IPS DF 4.7 (cell line): ENCODE measurements around the gene TMEM95.

Source experiments
- DNase-seq: peaks from one replicate; pipeline ENCODE4 v3.0.0-alpha.2; 2013; ENCODE audit warnings: low spot score; ENCODE audit errors: extremely low read depth

The TMEM95 gene

DNA sequence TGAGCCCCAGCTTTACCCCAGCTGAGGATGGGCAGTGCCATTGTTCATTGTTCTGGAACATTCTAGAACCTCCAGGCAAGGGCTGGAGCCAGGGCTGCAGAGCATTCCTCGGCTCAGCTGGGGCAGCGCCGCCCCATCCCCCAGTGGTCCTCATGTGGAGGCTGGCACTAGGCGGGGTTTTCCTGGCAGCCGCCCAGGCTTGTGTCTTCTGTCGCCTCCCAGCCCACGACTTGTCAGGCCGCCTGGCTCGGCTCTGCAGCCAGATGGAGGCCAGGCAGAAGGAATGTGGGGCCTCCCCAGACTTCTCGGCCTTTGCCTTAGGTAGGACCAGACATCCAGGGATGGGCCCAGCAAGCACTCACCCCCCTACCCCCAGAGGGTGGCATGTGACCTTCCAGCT, at the start of gene TMEM95:
Gene TMEM95, plus strand, starts transcription at position 104 of the 400 bp plus-strand sequence. Its CDS starts 49 bp downstream, at position 153.
- no peak for DNase-seq

DNA sequence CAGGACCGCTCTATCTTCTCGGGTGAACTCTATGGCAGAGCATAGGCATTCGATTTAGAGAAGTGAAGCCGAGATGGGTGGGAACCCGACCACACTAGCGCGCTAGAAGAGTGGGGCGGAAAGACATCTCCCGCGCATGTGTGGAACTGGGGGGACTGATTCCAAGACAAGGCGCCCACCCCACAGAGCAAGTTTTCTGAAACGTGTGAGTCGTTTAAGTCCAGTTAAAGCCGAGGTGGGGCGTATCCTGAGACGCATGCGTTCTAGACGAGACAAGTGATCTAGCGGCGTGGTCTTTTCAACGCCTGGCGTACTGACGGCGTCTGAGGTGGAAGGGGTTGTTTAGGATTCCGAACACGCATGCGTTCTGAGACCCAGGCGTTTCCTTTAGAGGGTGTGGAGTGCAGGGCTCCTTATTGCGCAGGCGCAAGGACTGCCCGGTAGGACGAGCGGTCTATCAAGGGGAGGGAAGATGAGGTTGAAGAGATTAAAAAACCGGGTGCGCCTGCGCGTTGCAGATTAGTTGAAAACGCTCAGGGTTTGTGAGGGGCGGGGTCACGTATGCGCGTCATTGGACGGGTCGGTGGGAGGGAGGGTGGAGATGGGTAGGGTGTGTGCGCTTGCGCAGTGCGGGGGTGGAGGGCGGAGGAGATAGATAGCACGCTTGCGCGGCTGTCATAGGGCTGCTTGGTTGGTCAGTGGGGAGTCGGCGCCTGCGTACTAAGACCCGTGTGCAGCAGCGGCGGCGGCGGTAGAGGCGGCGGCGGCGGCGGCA, 47.9 kb upstream of the TMEM95 start, which contains the start of gene EIF5A:
Gene EIF5A, plus strand, starts transcription at position 718 of the 775 bp plus-strand sequence. CDS start 2,008 bp downstream, outside the sequence.
- no peak for DNase-seq

DNA sequence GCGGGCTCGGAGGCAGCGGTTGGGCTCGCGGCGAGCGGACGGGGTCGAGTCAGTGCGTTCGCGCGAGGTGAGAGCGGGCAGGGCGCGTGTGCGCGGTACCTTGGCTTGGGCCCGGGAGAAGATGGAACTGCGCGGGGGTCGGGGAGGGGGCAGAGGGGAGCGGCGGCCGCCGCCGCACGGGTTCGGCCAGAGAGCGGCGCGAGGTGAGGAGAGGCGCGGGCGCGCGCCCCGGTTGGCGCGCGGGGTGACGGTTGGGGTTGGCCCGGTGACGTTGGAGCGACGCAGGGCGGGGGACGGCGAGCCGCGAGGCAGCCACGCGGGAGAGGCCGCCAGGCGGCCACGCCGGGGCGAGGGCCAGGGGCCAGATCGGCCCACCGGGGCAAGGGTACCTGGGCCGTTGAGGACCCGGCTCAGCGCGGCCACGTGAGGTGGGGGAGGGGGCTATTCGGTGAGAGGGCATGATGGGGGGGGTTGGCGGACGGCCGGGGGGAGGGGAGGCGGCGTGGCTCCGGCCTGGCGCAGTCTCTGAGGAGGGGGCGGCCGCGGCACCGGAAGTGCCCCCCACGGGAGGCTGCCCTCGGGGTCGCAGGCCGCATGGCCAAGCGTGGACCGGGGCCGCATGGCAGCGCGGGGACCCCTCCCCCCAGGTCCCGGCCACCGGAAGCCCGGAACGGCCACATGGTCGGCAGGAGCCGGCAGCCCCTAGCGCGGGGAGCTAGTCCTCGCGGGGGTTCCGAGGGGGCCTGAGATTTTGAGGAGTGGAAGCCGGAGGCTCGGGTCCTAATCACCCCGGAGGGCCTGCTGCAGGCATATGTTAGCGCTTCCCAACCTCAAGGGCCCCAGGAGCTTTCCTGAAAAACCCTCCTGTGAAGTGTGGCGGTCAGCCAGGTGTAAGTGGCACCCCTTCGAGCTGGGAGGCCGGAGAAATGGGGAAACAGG, 47.0 kb upstream of the TMEM95 start:
- DNase-seq = no peak

GRCh38 chr17:7308625-7309433, 46.1 kb upstream of the TMEM95 start:
- no peak for DNase-seq

DNA sequence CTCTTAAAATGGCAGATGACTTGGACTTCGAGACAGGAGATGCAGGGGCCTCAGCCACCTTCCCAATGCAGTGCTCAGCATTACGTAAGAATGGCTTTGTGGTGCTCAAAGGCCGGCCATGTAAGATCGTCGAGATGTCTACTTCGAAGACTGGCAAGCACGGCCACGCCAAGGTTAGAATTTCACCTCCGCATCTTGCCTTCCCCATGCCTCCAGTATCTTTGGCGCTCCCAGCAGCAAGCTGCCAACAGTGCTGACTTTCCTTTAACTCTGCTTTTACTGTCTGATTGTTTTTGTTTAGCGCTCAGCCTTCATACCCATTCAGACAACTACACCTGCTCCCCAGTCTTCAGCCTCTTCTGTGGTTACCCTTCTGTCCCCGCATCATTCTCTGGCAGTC, 45.3 kb upstream of the TMEM95 start:
- DNase-seq = no peak

- no peak for DNase-seq
Observed at GRCh38 chr17:7311110-7311705, 43.7 kb upstream of the TMEM95 start.

- DNase-seq = no peak
Observed at GRCh38 chr17:7312432-7313087, 42.4 kb upstream of the TMEM95 start.

- no peak for DNase-seq
Observed at GRCh38 chr17:7313088-7313889, 41.7 kb upstream of the TMEM95 start.

DNA sequence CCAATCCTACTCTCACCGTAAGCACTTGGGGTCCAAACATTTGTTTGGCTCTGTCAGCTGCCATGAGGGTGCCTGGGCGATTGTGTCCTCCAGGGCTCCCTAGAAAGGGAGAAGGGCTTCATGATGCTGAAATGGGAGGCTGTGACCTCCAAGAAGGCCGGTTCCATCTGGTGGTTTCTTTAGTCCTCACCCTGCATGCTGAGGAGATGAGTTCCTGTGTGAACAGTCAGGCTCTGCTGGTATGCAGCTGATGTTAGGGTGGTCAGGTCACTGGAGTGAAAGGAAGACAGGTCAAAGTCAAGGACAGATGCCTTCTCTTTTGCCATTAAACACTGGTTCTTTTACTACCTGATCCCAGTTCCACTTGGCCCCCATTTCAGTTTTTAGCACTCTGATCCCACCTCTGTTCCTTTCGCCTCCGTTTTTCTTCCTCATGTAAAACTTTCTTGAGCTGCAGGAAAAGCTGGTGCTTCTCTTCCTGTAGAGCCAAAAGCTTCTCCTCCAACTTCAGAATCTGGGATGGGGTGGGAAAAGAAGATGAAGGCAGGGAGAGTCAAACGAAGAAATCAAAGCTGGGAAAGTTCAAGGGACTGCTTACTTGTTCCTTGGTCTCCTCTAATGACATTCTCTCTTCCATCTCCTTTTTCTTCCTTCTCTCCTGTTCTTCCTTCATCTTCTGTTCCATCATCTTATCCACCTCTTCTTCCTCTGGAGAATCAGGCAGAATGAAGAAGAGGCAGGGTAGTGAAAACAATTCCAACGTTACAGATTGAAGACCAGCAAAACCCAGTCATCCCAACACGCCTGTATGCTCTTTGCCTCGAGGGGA, 40.9 kb upstream of the TMEM95 start:
- DNase-seq = no peak

GRCh38 chr17:7314719-7315569, 40.0 kb upstream of the TMEM95 start, which contains the start of gene GPS2:
Gene GPS2, minus strand, starts transcription at chr17:7315360. Its CDS starts 308 bp downstream, at chr17:7315052.
- DNase-seq = no peak

DNA sequence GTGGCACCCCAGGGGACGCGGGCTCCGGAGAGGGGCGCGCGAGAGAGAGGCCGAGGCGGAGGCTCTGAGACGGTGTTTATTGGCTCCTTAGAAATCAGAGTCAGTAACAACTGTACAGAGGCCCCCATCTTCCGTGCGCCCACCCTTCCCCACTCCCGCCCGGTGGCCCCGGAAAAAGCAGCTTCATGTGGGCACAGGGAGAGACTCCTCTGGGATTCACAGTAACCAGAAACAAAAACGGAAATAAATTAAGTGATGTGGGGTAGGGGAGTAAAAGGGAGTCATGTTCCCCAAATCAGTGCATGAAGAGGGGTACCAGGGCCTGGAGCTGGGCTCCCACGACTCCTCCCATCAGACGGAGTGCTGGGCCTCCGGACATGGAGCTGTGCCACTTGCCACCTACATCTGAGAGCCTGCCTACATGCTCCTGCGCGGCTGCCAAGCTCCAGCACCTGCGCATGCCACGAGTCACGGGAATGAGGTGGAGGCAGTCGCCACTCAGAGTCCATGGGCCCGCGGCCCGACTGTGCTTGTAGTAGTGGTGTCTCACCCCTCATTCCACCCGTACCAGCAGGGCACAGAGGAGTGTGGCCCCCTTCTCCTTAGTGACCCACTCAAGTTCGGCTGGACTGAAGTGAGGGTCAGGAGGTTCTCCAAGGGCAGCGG, 39.3 kb upstream of the TMEM95 start:
- DNase-seq = no peak

GRCh38 chr17:7317161-7317803, 37.7 kb upstream of the TMEM95 start:
- no peak for DNase-seq

DNA sequence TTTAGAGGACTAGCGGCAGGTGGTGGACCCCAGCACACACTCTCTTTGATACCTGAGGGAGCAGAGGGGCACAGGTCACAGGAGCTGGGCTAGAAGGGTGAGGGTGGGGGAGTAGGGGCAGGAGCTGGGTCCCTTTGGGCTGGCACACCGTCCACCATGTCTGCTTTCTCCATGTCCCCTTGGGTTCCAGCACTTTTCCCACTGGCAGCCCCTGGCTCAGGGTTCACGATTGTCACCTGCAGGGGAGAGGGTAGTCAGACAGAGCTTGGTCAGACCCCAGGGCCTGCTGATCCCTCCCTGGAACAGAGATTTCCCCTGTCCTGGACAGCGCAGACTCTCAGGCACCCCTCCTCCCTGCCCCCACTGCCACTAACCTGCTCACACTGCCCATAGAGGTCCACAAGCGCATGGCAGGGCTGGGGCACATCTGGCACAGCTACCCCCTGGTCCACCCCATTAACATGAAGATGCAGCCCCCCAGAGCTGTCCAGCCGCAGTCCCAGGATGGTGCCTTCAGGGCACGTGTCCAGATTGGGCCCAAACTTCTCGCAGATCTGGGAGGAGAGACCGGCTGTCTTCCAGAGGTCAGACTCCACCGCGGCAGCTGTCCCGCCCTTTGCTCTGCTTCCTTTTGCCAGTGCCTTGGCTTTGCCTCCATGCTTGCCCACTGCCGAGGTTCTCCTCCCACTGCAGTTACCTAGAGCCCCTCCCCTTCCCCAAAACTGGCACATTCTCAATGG, 36.7 kb upstream of the TMEM95 start:
- DNase-seq = no peak

GRCh38 chr17:7321466-7321865, 33.5 kb upstream of the TMEM95 start:
- DNase-seq = no peak

DNA sequence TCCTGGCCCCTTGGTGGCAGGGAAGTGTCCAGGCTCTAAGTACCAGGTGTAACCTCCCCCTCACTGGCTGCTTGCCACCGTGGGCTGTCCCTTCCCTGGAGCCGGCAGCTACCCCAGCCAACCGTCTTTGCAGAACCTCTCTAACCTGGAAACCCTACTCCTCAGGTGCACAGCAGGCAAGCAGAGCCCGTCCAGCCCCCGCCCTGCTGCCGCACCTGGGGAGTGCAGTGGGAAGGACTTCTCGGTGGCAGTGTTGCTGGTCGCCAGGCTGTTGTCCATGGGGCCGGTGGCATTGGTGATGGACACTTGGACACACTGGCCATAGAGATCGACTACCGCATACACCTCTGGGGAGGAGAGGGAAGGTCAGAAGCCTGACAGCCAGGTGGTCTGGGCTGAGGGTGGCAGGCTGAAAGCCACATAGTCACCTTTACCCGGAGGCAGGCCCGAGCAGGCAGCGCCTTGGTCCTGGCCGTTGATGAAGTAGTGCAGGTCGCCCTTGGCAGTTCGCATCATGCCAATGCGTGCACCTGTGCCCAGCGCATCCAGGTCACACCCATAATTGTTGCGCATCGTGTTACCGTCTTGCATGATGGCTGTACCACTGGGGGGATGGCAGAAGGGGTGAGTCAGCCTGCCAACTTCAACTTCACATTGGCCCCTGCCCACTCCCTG, 32.3 kb upstream of the TMEM95 start:
- no peak for DNase-seq
